Activated CD4-positive, alpha-beta T cell treated with anti-CD3 and anti-CD28 coated beads, Interleukin-2, amount 50 U/mL, for 24 hours (primary cell): Measurements from ENCODE around the gene HSPE1.
A peak's percentile ranks its signal among the peaks of the same experiment; 100 is the strongest.
"Not testable (repeated sequence)": the region's sequence is repeated elsewhere in the genome, so short reads cannot be mapped to it uniquely, and the experiment has no call there.

ENCODE experiments used
- DNase-seq, 2 donors: peaks; one replicate each; pipeline ENCODE4 v3.0.0-alpha.2; 2020; ENCODE audit warnings: low read depth in 1 of 2, low spot score in 1 of 2

Gene HSPE1

DNA sequence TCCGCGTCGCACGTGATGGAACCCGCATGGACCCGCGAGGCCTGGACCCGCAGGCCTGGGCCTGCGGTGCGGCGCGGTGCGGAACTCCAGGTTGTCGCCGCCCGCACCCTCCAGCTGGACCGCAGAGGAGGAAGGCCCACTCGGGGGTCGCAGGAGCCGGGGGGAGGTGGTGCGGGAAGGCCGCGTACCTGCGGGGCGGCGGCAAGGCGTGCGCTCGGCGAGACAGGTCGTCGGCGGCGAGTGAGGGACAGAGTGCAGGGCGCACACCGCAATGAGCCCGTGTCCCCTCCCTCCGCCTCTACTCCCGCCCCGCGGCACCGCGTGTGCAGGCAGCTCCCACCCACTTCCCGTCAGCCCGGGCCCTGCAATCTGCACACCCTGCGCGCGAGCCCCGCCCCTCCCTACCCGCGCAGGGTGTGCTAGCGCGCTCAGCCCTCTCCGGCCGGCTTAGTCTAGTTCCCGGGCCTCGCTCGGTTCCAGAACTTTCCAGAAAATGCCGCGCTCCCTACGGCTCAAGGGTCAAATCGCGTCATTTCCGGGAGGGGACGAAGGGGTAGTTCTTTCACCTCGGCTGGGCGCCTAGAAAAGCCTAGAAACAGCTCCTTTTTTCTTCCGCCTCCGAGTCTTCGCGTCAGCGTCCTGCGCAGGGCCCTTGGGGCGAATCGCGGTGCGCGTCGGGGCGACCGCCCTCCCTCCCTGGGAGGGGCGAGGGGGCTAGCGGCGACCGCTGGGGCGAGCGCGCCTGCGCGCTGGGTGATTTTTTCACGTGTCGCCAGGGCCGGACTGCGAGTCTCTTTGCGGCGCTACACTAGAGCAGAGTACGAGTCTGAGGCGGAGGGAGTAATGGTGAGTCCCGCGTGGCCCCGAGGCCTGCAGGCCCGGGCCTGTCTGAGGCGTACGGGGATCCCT lies at the start of gene HSPE1, which contains the start of gene HSPD1:
Gene HSPE1 (plus strand): TSS at position 786 of the 909 bp plus-strand sequence. CDS start 58 bp downstream, at position 844.
Gene HSPD1 (minus strand): TSS at position 247 of the 909 bp plus-strand sequence. CDS start 992 bp downstream, outside the sequence.
- peak; percentile 95 to 99 for DNase-seq

DNA sequence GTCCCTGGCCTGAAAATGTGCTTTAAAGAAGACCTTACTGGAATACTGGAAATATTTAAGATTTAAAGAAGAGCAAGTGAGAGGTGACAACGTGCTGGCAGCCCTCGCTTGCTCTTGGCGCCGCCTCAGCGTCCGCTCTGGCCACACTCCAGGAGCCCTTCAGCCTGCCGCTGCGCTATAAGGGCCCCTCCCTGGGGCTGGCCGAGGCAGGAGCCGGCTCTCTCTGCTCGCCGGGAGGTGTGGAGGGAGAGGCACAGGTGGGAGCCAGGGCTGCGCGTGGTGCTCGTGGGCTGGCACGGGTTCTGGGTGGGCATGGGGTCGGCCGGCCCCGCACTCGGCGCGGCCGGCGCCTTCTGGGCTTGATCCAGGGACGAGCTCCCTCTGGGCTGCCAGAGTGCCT lies 49.7 kb upstream of the HSPE1 start:
- DNase-seq, result no peak

DNA sequence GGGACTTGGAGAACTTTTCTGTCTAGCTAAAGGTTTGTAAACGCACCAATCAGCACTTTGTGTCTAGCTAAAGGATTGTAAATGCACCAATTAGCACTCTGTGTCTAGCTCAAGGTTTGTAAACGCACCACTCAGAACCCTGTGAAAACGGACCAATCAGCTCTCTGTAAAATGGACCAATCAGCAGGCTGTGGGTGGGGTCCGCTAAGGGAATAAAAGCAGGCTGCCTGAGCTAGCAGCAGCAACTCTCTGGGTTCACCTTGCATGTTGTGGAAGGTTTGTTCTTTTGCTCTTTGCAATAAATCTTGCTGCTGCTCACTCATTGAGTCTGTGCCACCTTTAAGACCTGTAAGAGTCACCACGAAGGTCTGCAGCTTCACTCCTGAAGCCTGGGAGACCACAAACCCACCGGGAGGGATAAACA lies 49.2 kb upstream of the HSPE1 start:
- not testable (repeated sequence) for DNase-seq

DNA sequence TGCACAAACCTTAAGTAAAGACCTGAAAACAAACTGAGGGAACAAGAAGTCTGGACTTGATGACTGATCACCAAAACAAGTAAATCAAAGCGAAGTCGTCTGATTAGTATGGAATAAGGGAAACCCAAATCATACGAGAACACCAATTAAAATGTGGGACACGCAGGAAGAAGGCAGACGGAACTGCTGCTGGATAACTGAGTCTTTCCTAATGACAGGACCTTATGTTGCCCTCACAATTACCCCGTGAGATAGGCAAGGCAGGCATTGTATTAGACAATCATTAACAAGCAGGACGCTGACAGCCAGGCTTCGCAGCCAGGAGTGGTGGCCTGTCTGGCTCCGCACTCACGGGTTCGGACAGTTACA lies 47.4 kb upstream of the HSPE1 start:
- DNase-seq, result no peak

DNA sequence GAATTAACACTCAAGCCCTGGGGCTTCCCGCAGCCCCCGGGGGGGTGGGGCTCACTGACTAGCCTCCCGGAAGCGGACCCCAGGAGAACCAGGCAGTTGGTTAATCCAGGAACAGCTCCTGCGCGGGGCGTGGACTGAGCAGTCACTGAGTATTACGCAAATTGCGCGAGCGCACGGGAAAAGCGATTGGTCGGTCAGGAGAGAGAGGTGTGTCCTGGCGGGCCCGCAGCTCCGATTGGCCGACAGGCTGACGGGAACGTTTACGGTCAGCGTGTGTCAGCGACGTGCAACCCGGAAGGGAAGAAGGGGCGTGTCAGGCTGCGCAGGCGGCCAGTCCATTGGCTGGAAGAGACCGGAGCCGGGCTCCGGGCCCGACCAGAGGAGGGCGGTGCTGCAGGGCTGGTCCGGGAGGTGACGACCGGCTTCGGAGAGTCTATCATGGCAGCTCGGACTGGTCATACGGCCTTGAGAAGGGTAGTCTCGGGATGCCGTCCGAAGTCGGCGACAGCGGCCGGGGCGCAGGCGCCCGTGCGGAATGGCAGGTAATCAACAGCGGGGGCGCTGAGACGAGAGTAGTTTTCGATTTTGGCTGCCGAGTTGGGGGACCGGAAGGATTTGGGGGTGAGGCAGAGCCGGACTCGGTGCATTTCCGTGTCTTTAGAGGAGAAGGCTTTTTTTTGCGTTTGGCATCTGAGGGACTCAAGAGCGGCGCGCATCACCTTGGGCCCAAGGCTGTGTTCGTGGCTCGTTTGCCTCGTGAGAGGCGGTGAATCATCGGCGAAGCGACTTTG lies 46.9 kb upstream of the HSPE1 start, which contains the start of gene COQ10B:
Gene COQ10B (plus strand): TSS at position 430 of the 791 bp plus-strand sequence. CDS start 9 bp downstream, at position 439.
- DNase-seq, result peak; percentile 89 to 97

DNA sequence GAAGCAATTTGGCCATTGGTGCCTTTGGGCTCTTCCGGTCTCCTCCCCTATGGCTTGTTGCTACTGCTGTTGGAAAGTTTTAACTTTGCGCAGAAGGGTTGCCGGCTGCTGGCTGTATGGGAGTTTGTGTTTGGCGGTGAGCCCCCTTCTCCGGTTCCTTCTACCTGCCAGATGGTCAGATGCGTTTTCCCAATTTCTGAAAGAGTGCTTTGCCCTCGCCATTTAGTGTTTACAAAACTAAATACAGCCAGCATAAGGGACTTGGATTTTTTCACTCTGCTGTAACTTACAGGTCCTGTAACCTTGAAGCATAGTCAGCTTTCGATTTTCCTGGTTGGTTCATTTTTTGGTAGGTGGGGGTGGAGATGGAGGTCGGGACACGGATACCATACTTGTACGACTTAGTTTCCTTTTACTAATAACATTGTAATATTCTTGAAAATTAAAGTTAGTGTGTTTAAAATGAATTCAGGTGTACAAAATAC lies 46.2 kb upstream of the HSPE1 start:
- no peak for DNase-seq

DNA sequence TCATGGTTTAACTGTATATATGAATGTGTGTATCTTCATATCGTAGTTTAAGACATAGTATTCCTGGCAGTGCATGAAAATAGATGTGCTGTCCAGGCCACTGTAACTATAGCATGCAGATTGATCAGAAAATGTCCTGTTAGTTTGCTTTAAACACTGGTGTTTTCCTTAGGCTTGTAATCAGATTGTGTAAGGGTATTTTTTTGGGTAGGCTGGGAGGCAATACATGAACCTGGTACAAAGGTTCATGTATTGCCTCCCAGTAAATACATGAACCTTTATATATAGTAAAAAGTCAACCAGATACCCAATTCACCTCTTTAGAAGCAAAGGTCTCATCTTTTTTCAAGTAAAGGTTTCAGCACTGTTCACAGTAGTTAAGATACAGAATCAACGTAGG lies 45.3 kb upstream of the HSPE1 start:
- DNase-seq, result no peak

DNA sequence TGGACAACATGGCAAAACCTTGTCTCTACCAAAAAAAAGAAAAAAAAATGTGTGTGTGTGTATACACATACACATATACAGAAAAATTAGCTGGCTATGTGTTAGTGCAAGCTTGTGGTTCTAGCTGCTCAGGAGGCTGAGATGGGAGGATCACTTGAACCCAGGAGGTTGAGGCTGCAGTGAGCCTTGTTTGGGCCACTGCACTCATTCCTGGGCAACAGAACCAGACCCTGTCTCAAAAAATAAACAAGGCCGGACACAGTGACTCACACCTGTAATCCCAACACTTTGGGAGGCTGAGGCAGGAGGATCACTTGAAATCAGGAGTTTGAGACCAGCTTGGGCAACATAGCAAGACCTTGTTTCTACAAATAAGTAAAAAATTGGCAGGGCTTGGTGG lies 44.8 kb upstream of the HSPE1 start:
- no peak for DNase-seq

DNA sequence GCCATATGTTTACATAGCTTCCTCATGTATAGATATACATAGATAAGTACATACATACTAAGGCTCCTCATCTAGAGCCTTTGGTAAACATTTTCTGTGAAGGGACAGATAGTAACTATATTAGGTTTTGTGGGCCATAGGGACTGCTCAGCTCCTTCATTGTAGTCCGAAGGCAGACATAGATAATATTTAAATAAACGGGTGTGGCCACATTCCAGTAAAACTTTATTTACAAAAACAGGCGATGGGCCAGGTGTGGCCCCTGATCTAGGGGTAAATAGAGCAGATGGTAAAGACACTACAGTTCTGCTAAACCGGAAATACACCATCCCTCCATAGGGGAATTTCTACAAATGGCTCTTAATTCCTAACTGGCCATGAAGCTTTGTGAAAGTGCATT lies 39.5 kb upstream of the HSPE1 start:
- DNase-seq, result no peak

DNA sequence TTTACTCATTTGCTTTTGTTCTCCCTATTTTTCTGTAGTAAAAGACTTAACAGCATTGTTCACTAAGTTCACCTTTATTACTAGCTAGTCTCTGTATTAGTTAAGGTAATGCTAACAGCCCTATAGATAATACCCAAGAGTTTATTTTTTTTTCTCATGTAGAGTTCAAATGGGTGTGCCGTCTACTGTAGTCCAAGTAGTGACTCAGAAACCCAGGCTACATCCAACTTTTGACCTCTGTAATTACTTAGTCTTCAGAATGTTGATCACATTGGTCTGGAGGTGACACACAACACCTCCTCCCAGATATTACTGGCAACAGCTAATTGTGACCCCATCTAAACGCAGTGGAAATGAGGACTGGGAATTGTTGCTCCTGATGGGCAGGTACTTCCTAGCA lies 39.1 kb upstream of the HSPE1 start:
- no peak for DNase-seq

DNA sequence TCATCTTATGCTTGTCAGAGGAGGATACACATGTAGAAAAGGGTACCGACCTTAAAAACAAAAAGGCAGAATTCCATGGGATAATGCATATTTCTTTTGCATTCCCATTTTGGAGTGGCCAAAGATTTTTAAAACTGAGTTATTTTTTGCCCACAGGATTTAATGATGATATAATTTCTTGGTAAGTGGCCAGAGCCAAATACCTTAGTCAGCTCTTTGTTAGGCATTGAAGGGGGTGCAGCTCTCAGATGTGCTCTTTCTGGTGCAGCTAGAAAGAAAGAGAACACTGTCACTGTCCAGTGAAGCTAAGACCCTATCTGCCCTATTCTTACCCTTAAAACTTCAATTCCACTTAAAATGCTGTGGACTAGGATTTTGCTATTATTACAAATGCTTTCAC lies 36.0 kb upstream of the HSPE1 start:
- no peak for DNase-seq

DNA sequence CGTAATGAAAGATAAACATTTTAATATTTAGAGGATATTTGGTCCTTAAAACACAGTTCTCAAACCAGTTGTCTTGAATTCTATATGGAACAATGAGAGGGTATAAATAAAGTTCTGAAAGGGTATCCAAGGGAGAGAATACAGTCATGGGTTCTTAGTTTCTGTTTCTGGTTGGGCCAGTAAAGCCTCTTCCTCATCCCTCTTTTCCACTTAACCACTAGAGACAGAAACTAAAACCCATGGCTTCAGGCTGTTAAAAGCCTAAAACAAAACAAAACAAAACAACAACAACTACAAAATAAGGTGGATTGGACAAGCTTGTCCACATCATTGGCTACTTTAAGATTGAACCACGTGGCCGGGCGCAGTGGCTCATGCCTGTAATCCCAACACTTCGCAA lies 28.0 kb upstream of the HSPE1 start:
- DNase-seq, result no peak

DNA sequence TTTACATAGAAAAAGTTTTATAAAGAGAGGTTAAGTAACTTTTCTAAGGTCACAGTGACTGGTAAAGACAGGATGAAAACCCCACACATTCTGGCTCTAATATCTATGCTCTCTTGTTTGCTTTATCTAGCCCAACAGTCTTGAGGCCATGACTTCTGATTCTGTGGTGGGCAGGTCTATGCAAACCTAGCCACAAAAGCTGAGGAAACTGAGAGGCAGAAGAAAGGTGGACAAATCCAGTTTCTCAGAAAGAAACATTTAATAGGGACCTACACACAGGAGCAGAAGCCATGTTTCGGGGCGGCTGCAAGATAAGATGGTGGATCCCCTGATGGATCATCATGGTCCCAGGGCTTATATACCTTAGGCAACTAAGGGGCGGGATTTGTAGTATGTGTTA lies 22.4 kb upstream of the HSPE1 start:
- DNase-seq, result no peak

DNA sequence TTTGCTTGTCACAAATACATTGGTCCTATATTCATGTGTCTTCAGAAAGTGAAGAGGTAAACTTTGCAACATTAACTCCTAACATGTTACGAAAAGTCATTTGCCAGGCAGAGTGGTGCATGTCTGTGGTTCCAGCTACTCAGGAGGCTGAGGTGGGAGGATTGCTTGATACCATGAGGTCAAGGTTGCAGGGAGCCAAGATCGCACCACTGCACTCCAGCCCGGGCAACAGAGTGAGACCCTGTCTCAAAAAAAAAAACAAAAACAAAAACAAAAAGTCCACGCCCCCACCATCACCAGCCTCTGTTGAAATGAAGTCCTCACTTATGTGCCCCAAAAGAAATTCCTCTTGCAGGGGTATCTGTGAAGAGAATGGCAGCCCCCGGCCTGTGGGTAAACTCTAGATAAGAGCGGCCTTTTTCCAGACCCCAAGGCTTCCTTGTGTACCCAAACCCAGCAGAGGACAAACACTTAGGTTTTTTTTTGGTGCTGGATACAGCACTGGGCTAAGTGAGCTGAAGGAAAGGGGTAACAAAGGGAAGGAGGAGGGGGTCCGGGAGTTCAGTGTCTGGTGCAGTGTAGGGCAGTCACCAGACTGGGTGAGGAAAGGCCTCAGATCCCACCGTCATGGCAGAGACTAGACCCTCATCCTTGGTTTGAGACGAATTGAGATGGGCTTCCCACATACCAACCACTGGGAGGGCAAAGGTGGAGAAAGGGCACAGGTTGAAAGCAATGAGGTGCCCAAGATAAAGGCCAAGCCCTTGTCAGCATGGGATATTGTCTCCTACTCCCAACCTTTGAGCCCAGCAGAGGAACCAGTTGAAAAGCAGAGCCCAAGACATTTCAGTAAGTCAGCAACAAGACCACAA lies 19.8 kb upstream of the HSPE1 start:
- no peak for DNase-seq

DNA sequence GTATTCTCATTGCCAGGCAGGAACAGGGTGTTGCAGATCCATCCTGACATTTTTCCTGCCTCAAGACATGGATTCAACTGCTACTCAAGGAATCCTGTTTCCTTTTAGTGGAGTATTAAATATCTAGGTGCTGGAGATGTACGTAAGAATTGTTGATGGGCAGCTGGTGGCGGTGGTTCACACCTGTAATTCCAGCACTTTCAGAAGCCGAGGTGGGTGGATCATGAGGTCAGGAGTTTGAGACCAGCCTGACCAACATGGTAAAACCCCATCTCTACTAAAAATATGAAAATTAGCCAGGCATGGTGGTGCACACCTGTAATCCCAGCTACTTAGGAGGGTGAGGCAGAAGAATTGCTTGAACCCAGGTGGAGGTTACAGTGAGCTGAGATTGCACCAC lies 15.9 kb upstream of the HSPE1 start:
- DNase-seq, result not testable (repeated sequence)

DNA sequence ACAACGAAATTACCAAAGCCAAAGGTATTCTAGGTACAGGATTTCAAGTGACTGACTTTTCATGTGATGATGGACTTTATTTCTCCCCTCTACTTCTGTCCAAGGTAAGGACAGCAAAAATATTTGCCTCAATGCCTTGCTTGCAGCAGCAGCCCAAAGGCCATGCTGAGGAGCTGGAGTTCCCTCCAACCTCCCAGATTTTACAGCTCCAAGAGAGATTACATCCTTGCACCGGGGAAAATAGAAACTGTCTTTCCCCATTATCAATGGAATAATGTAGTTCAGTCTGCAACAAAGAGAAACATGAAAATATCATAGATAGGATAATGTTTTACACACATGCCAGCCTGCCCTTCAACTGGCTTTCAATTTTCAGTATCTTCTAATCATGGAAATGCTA lies 14.0 kb upstream of the HSPE1 start:
- DNase-seq, result no peak

DNA sequence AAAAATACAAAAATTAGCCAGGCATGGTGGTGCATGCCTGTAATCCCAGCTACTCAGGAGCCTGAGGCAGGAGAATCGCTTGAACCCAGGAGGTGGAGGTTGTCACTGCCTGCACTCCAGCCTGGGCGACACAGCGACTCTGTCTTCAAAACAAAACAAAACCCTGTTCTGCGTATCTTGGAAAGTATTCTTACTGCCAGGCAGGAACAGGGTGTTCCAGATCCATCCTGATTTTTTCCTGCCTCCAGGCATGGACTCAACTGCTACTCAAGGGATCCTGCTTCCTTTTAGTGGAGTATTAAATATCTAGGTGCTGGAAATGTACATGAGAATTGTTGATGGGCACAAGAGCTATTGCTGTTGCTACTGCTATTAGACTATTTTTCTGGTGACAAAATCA lies 12.8 kb upstream of the HSPE1 start:
- DNase-seq, result no peak

DNA sequence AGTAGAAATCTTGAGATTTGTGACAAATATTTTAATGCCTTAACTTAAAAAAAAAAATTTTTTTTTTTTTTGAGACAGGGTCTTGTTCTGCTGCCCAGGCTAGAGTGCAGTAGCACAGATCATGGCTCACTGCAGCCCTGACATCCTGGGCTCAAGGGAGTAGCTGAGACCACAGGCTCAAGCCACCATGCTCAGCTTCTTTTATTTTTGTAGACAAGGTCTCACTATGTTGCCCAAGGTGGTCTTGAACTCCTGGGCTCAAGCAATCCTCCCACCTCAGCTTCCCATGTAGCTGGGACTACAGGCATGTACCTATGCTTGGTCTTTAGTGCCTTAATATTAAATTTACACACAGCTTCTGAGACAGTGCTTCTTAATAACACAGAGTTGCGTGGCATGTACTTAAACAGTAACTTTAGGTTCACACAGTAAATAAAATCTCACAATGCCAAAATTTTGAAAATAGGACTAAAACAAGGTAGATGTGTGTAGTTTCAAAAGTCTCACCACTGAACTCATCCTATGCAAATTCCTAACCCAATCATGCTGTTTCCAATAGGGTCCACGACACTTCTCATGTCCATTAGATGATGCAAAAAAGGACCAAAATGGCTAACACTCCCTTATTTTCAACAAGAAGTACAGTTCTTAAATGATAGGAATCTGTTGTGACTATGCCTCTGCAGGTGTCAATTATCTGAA lies 4.6 kb upstream of the HSPE1 start:
- DNase-seq, result no peak

DNA sequence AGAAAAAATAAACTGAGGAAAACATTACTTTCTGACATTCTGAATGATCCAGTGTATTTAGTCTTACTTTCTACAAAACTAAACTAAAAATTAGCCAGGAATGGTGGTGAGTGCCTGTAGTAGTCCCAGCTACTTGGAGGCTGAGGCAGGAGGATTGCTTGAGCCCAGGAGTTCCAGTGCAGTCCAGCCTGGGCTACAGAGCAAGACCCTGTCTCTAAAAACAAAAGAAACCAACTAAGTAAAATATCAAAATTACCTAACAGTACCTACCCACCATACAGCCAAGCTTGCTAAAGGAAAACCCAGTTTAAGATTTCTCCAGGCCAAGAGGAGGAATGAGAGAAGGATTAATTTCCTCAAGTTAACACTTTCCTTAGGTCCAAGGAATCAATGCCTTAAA lies 3.5 kb upstream of the HSPE1 start:
- DNase-seq, result no peak

DNA sequence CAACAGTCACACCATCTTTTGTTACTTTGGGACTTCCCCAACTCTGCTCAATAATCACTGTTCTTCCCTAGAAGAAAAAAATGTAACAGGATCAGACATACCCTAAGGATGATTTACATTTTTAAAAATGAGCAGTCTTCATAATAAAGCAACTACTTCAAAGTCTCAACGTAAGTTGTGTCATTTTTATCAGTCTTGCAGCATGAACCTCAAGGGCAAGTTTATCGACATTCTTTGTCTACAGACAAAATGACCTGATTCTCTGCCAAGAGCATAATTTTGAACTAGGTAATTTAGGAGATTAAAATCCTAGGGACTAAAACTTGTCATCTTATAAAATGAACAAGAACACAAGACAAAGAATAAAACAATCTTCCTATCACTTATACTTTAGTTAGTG lies 2.9 kb upstream of the HSPE1 start:
- no peak for DNase-seq
